Upper lobe of right lung (tissue), 1 donor: ENCODE data around the gene PRR9. TPM values are rescaled to one million over a fixed set of nuclear protein-coding genes. Genes with fewer than 3 reads are reported as not detected.

Experiments used
- ATAC-seq: fragments of 200-7000 bp; cut with Tn5 transposase; one replicate; pipeline ENCODE4 v1.9.1; 2020; ENCODE audit warnings: mild to moderate bottlenecking, moderate library complexity
- DNase-seq: peaks from one replicate; pipeline ENCODE4 v3.0.0-alpha.2; 2020
- H3K27ac ChIP-seq: fragments of 200-600 bp; one replicate; pipeline ENCODE4 v1.8.0; 2022
- H3K27me3 ChIP-seq: fragments of 200-600 bp; one replicate; pipeline ENCODE4 v1.8.0; 2022; ENCODE audit warnings: mild to moderate bottlenecking
- H3K36me3 ChIP-seq: fragments of 200-600 bp; one replicate; pipeline ENCODE4 v1.8.0; 2022
- H3K4me1 ChIP-seq: fragments of 200-600 bp; one replicate; pipeline ENCODE4 v1.8.0; 2022
- H3K4me3 ChIP-seq: fragments of 200-600 bp; one replicate; pipeline ENCODE4 v1.8.0; 2022; ENCODE audit warnings: mild to moderate bottlenecking
- H3K9me3 ChIP-seq: fragments of 200-600 bp; one replicate; pipeline ENCODE4 v1.8.0; 2022
- CTCF ChIP-seq: fragments of 200-600 bp; IDR thresholded peaks from one replicate; pipeline ENCODE4 v1.8.0; 2022; ENCODE audit warnings: antibody characterized with exemption
- intact Hi-C: fragments of 100-400 bp; cut with DNase I; formaldehyde crosslinking; loops from one replicate; pipeline ENCODE4 v1.11.0; 2022
- total RNA-seq: library from RNA; stranded (reverse); fragmentation: NEBNext Ultra II Directional; extraction: Animal tissue kit (Norgen Biotek cat#: 25700); gene quantifications from one replicate; pipeline ENCODE4 v1.2.1, GENCODE V29; 2021
- donor health status: DM: no; HTN: yes; CAD: no; lungs with severe emphysema.

The PRR9 gene
- total RNA-seq, 1 donor from 2014 or later = not detected

GRCh38 chr1:153190373-153190772 lies 27.0 kb upstream of the PRR9 start:
- Histone ChIP-seq H3K4me3 (no peak overlapping the region), H3K4me1 (no peaks in the 10 kb centered on the region), H3K27ac (no peak overlapping the region), H3K36me3 (no peaks in the 10 kb centered on the region), H3K9me3 (no peaks in the 10 kb centered on the region), H3K27me3 (peaks cover 22% of the 10 kb centered on the region)
- DNase-seq (no peak), ATAC-seq (no peak)
- TF ChIP-seq CTCF = no peak
- intact Hi-C loops = no loop called here

GRCh38 chr1:153192697-153193096 lies 24.7 kb upstream of the PRR9 start:
- DNase-seq = no peak
- no peak overlapping the region for H3K4me3 ChIP-seq
- TF ChIP-seq CTCF = no peak
- no peaks in the 10 kb centered on the region for H3K36me3 ChIP-seq
- ATAC-seq = no peak
- peaks cover 27% of the 10 kb centered on the region for H3K27me3 ChIP-seq
- intact Hi-C loops = no loop called here
- H3K4me1 ChIP-seq = no peaks in the 10 kb centered on the region
- H3K27ac ChIP-seq = no peak overlapping the region
- H3K9me3 ChIP-seq = no peaks in the 10 kb centered on the region

GRCh38 chr1:153194331-153195050 lies 22.9 kb upstream of the PRR9 start:
- ATAC-seq (no peak), DNase-seq (no peak)
- H3K27ac ChIP-seq = no peak overlapping the region
- no peaks in the 10 kb centered on the region for H3K4me1 ChIP-seq
- H3K9me3 ChIP-seq = no peaks in the 10 kb centered on the region
- no peak for TF ChIP-seq CTCF
- no peak overlapping the region for H3K4me3 ChIP-seq
- intact Hi-C loops = no loop called here
- no peaks in the 10 kb centered on the region for H3K36me3 ChIP-seq
- H3K27me3 ChIP-seq = peaks cover 27% of the 10 kb centered on the region

GRCh38 chr1:153195216-153195615 lies 22.2 kb upstream of the PRR9 start:
- TF ChIP-seq CTCF = no peak
- ATAC-seq (no peak), DNase-seq (no peak)
- intact Hi-C loops = no loop called here
- Histone ChIP-seq H3K4me1 (no peaks in the 10 kb centered on the region), H3K4me3 (no peak overlapping the region), H3K27me3 (peaks cover 20% of the 10 kb centered on the region), H3K36me3 (no peaks in the 10 kb centered on the region), H3K9me3 (no peaks in the 10 kb centered on the region), H3K27ac (no peak overlapping the region)

- H3K4me3 ChIP-seq = no peak overlapping the region
- TF ChIP-seq CTCF = no peak
- intact Hi-C loops = no loop called here
- H3K27me3 ChIP-seq = no peaks in the 10 kb centered on the region
- no peak overlapping the region for H3K27ac ChIP-seq
- no peaks in the 10 kb centered on the region for H3K4me1 ChIP-seq
- no peaks in the 10 kb centered on the region for H3K36me3 ChIP-seq
- no peak for ATAC-seq
- no peak for DNase-seq
- H3K9me3 ChIP-seq = no peaks in the 10 kb centered on the region
Observed at GRCh38 chr1:153202006-153202405, 15.4 kb upstream of the PRR9 start.

GRCh38 chr1:153203130-153203529 lies 14.3 kb upstream of the PRR9 start, which contains the start of gene LELP1:
Gene LELP1, plus strand, starts transcription at chr1:153203430. Its CDS starts 1,278 bp downstream, at chr1:153204708.
- H3K27ac ChIP-seq = no peak within 1 kb of the TSS
- ATAC-seq = no peak
- H3K4me3 ChIP-seq = no peak within 1 kb of the TSS
- H3K27me3 ChIP-seq = no peaks in the 10 kb centered on the region
- TF ChIP-seq CTCF = no peak
- DNase-seq = no peak
- H3K9me3 ChIP-seq = no peaks in the 10 kb centered on the region
- H3K4me1 ChIP-seq = no peaks in the 10 kb centered on the region
- intact Hi-C loops = no loop called here
- no peaks in the 10 kb centered on the region for H3K36me3 ChIP-seq
